Bronchial epithelial cell (primary cell): ENCODE results near the gene BTRC. TPM values are rescaled to one million over a fixed set of nuclear protein-coding genes. Genes with fewer than 3 reads are reported as not detected.
A peak's percentile ranks its signal among the peaks of the same experiment; 100 is the strongest.

Experiments
- DNase-seq: peaks from one replicate; pipeline ENCODE4 v3.0.0-alpha.2; 2010; ENCODE audit warnings: low read depth
- FAIRE-seq: peaks from 2 replicates; lab custom pipeline; 2011; peaks lifted over from hg19 to GRCh38; lab: Jason Lieb, UNC
- H3K27me3 ChIP-seq: 2 replicates; pipeline ENCODE4 v1.5.1; 2011; ENCODE audit warnings: low read length; ENCODE audit not compliant: control insufficient read depth, insufficient read depth
- H3K36me3 ChIP-seq: 2 replicates; pipeline ENCODE4 v1.5.1; 2011; ENCODE audit warnings: low read length; ENCODE audit not compliant: control insufficient read depth, insufficient read depth
- H3K4me3 ChIP-seq: 2 replicates; pipeline ENCODE4 v1.5.1; 2011; ENCODE audit warnings: mild to moderate bottlenecking, low read depth, low read length, control low read depth
- total RNA-seq: library from RNA; depleted of rRNA; stranded (reverse); fragments of >200 nt; gene quantifications from 2 replicates; pipeline ENCODE4 v1.2.1, GENCODE V29; 2014
- TF ChIP-seq, protein P1 (sequence below): IDR thresholded peaks from 2 replicates; pipeline ENCODE4 v1.5.1; 2011; ENCODE audit warnings: mild to moderate bottlenecking, moderate library complexity, low read length, control low read depth, inconsistent platforms; ENCODE audit not compliant: insufficient read depth, severe bottlenecking

Gene BTRC
- total RNA-seq, 1 donor from 2014 or later, result 6.8 TPM

DNA sequence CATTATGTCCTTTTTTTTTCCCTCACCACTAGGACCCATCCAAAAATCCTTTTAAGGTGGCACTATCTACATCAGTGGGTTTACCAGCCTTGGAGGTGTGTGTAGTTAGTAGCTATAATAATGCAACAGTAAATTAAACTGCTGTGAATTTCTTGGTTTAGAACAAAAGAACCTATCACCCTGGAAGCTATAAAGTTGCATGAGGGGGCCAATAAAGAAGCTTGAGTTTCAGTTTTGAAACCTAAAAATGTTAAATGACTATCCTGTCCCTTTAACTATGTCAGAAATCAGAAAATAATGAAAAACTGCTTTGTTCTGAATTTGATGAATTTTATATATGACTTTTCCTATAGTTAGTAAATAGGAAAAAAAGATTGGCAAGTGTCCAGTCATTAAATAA, 153.9 kb downstream of the BTRC start:
- DNase-seq, result no peak
- no peak for FAIRE-seq
- Histone ChIP-seq H3K36me3 (no peaks in the 10 kb centered on the region), H3K4me3 (no peak overlapping the region), H3K27me3 (no peaks in the 10 kb centered on the region)
- TF ChIP-seq, protein P1, sequence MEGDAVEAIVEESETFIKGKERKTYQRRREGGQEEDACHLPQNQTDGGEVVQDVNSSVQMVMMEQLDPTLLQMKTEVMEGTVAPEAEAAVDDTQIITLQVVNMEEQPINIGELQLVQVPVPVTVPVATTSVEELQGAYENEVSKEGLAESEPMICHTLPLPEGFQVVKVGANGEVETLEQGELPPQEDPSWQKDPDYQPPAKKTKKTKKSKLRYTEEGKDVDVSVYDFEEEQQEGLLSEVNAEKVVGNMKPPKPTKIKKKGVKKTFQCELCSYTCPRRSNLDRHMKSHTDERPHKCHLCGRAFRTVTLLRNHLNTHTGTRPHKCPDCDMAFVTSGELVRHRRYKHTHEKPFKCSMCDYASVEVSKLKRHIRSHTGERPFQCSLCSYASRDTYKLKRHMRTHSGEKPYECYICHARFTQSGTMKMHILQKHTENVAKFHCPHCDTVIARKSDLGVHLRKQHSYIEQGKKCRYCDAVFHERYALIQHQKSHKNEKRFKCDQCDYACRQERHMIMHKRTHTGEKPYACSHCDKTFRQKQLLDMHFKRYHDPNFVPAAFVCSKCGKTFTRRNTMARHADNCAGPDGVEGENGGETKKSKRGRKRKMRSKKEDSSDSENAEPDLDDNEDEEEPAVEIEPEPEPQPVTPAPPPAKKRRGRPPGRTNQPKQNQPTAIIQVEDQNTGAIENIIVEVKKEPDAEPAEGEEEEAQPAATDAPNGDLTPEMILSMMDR, result no peak

- Histone ChIP-seq H3K4me3 (no peak overlapping the region), H3K27me3 (no peaks in the 10 kb centered on the region), H3K36me3 (no peaks in the 10 kb centered on the region)
- no peak for DNase-seq
- no peak for FAIRE-seq
- TF ChIP-seq, protein P1, result no peak
Measured at GRCh38 chr10:101511938-101512337, 158.0 kb downstream of the BTRC start.

- no peak for FAIRE-seq
Measured at GRCh38 chr10:101512738-101513137, 158.8 kb downstream of the BTRC start.

GRCh38 chr10:101513733-101514132, 159.8 kb downstream of the BTRC start:
- TF ChIP-seq, protein P1, result no peak
- DNase-seq (no peak), FAIRE-seq (no peak)
- Histone ChIP-seq H3K36me3 (no peaks in the 10 kb centered on the region), H3K4me3 (no peak overlapping the region), H3K27me3 (no peaks in the 10 kb centered on the region)

More at GRCh38 chr10:101512738-101513137, 158.8 kb downstream of the BTRC start:
- DNase-seq, result peak; percentile 64
- TF ChIP-seq, protein P1, result no peak
- Histone ChIP-seq H3K27me3 (no peaks in the 10 kb centered on the region), H3K4me3 (no peak overlapping the region), H3K36me3 (no peaks in the 10 kb centered on the region)

- no peak for DNase-seq
- no peak overlapping the region for H3K4me3 ChIP-seq
- no peaks in the 10 kb centered on the region for H3K36me3 ChIP-seq
- TF ChIP-seq, protein P1, result no peak
- no peak for FAIRE-seq
- H3K27me3 ChIP-seq, result no peaks in the 10 kb centered on the region
Measured at GRCh38 chr10:101525848-101526247, 171.9 kb downstream of the BTRC start.

- no peaks in the 10 kb centered on the region for H3K27me3 ChIP-seq
- FAIRE-seq (no peak), DNase-seq (no peak)
- H3K4me3 ChIP-seq, result no peak overlapping the region
- TF ChIP-seq, protein P1, result no peak
- H3K36me3 ChIP-seq, result peaks cover 3% of the 10 kb centered on the region
Measured at GRCh38 chr10:101529207-101529606, 175.2 kb downstream of the BTRC start.
